SH-SY5Y (cell line): Measurements from ENCODE around the gene KHDC1.

Experiments used
- GATA2 ChIP-seq: IDR thresholded peaks from 2 replicates; pipeline ENCODE4 v1.6.1; 2011; ENCODE audit warnings: mild to moderate bottlenecking, low read depth, low read length
- GATA3 ChIP-seq: IDR thresholded peaks from 2 replicates; pipeline ENCODE4 v1.6.1; 2011; ENCODE audit warnings: low read depth, mild to moderate bottlenecking, low read length, moderate library complexity

- TF ChIP-seq GATA2 (no peak), GATA3 (no peak)
These were observed 62.3 kb downstream of the KHDC1 start for GRCh38 chr6:73200735-73201134.
